ENCODE results near the gene L3MBTL4.

The L3MBTL4 gene

DNA sequence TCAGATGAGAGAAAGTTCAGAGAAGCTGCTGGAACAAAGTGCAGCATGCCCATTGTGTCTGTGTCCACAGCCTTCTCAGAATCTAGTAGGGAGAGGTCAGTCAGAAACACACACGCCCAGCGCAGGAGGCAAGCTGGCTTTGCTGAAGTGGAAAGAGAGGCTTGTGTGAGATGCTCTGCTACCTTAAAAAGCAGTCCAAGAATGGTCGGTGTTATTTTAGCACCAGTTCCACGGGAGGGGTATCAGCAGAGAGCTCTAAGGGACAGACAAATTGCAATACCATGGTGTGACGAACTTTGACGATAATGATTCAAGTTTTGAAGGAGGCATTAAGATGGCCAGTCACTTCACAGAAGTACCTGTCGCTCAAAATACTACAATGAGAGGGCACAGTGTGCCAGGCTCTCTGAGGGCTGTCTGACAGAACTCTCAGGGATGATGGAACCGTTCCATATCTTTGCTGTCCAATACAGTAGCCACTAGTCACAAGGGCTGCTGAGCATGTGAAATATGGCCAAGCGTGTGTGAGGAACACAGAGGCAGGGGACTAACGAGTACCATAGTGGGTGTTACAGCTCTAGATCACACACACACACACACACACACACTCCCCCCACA is 281.9 kb downstream of the L3MBTL4 start:
- TF ChIP-seq, protein P1, sequence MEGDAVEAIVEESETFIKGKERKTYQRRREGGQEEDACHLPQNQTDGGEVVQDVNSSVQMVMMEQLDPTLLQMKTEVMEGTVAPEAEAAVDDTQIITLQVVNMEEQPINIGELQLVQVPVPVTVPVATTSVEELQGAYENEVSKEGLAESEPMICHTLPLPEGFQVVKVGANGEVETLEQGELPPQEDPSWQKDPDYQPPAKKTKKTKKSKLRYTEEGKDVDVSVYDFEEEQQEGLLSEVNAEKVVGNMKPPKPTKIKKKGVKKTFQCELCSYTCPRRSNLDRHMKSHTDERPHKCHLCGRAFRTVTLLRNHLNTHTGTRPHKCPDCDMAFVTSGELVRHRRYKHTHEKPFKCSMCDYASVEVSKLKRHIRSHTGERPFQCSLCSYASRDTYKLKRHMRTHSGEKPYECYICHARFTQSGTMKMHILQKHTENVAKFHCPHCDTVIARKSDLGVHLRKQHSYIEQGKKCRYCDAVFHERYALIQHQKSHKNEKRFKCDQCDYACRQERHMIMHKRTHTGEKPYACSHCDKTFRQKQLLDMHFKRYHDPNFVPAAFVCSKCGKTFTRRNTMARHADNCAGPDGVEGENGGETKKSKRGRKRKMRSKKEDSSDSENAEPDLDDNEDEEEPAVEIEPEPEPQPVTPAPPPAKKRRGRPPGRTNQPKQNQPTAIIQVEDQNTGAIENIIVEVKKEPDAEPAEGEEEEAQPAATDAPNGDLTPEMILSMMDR (IDR thresholded peaks at IDR 0.05; ENCODE audit: low read depth, low read length, missing control alignments) = no peak
- DNase-seq (ENCODE audit: low read depth) = no peak
- H3K4me3 ChIP-seq (ENCODE audit: low read depth, low read length) = no peak overlapping the region

- no peak overlapping the region for H3K4me3 ChIP-seq (ENCODE audit: low read depth, low read length)
- no peak for DNase-seq (ENCODE audit: low read depth)
- TF ChIP-seq, protein P1 (IDR thresholded peaks at IDR 0.05; ENCODE audit: low read depth, low read length, missing control alignments) = no peak
Observed at GRCh38 chr18:6120820-6121279, 293.9 kb downstream of the L3MBTL4 start.

- TF ChIP-seq, protein P1 (IDR thresholded peaks at IDR 0.05; ENCODE audit: low read depth, low read length, missing control alignments) = no peak
- no peak overlapping the region for H3K4me3 ChIP-seq (ENCODE audit: low read depth, low read length)
- DNase-seq (ENCODE audit: low read depth) = no peak
Observed at GRCh38 chr18:6119761-6120160, 294.9 kb downstream of the L3MBTL4 start.

DNA sequence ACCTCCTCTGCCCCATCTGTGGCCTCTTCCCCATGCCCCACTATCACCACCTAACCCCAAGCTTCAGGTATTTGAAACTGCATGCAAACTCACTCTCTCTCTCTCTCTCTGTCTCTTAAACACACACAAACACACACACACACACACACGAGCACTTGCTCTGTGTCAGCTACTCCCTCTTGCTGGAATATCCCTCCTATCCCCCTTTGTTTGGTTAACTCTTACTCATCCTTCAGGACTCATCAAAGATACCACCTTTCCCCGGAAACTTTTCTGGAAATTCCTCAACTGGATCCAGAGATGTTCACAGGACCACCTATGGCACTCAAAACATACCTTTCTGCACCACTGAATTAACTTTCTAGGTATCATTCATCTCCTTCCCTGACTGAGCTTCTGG is 296.6 kb downstream of the L3MBTL4 start:
- TF ChIP-seq, protein P1 (IDR thresholded peaks at IDR 0.05; ENCODE audit: low read depth, low read length, missing control alignments) = no peak
- DNase-seq (ENCODE audit: low read depth) = no peak
- no peak overlapping the region for H3K4me3 ChIP-seq (ENCODE audit: low read depth, low read length)

- TF ChIP-seq, protein P1 (IDR thresholded peaks at IDR 0.05; ENCODE audit: low read depth, low read length, missing control alignments) = no peak
- DNase-seq (ENCODE audit: low read depth) = no peak
- no peak overlapping the region for H3K4me3 ChIP-seq (ENCODE audit: low read depth, low read length)
Observed at GRCh38 chr18:6115710-6116109, 299.0 kb downstream of the L3MBTL4 start.

- H3K4me3 ChIP-seq (ENCODE audit: low read depth, low read length) = no peak overlapping the region
- TF ChIP-seq, protein P1 (IDR thresholded peaks at IDR 0.05; ENCODE audit: low read depth, low read length, missing control alignments) = no peak
- no peak for DNase-seq (ENCODE audit: low read depth)
Observed at GRCh38 chr18:6113650-6114049, 301.1 kb downstream of the L3MBTL4 start.

DNA sequence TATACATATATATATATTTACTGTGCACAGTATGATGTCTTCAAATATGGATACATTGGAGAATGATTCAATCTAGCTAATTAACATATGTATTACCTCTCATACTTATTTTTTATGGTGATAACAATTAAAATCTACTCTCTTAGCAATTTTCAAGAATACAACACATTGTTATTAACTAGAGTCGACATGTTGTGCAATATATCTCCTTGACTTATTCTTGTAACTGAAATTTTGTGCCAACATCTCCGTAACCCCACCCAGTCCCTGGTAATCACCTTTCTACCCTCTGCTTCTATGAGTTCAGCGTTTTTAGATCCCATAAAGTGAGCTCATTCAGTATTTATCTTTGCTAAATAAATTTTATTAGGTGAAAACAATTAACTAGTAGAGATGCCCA is 303.0 kb downstream of the L3MBTL4 start:
- TF ChIP-seq, protein P1 (IDR thresholded peaks at IDR 0.05; ENCODE audit: low read depth, low read length, missing control alignments) = no peak
- no peak overlapping the region for H3K4me3 ChIP-seq (ENCODE audit: low read depth, low read length)
- no peak for DNase-seq (ENCODE audit: low read depth)

Data from GM12864 (cell line).